Loucy (cell line): Measurements from ENCODE around the gene ACTL8.

Experiments used
- CTCF ChIP-seq: fragments of 200-600 bp; sonication (generic); conservative IDR thresholded peaks from 2 replicates; pipeline ENCODE4 v1.5.1; 2014; ENCODE audit warnings: mild to moderate bottlenecking, antibody characterized with exemption, low read length
- EZH2phosphoT487 ChIP-seq: fragments of 200-600 bp; IDR thresholded peaks from 2 replicates; pipeline ENCODE4 v1.6.1; 2018; ENCODE audit warnings: antibody characterized with exemption, mild to moderate bottlenecking, moderate library complexity, borderline replicate concordance

DNA sequence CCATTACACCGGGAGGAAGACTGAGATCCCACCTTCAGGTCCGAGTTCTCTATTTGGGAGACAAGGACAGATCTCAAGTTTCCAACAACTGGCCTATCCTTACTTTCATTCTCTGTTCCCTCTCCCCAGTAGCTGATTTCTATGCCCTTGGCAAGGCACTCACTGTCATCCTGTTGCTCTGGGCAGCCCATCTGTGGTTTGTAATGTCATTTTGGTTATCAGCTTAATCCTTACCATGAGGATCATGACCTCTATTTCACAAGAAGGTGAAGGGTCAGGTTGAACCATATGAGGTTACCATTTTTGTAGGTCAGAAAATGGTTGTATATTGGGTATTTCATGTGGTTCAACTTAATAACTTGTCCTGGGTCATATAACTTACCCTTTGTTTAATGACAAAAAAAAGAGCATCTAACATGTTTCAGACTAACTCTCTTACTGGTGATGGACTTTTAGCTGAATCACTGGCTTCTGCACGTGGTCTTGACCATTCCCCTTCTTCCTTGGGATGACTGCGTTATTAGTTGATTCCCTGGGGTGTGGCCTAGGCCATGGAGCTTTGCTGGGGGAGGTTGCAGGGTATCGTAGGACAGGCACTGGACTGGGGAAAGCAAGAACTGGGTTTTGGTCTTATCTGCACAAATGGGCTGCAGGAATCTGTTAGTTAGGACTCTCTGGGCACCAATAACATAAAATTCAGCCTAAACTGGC, 120.2 kb downstream of the ACTL8 start:
- no peak for TF ChIP-seq CTCF
- TF ChIP-seq EZH2phosphoT487, result no peak
